ENCODE results near the gene SLIT3.

DNA sequence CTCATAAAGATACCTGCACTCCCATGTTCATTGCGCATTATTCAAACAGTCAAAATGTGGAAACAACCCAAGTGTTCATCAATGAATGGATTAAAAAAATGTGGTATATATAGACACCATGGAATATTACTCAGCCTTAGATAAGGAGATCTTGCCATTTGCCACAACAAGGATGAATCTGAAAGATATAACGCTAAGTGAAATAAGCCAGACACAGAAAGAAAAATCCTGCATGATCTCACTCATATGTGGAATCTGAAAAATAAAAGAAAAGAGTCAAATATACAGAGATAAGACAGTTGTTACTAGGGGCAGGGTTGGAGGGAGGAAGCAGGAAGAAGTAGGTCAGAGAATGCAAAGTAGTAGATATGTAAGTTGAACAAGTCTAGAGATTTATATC, 17.6 kb upstream of the SLIT3 start:
- TF ChIP-seq EZH2phosphoT487 (IDR thresholded peaks at IDR 0.05; ENCODE audit: low read depth, severe bottlenecking, unreplicated experiment) (no peak), EZH2 (IDR thresholded peaks at IDR 0.05; ENCODE audit: borderline replicate concordance) (no peak)
- TF ChIP-seq, protein P1, sequence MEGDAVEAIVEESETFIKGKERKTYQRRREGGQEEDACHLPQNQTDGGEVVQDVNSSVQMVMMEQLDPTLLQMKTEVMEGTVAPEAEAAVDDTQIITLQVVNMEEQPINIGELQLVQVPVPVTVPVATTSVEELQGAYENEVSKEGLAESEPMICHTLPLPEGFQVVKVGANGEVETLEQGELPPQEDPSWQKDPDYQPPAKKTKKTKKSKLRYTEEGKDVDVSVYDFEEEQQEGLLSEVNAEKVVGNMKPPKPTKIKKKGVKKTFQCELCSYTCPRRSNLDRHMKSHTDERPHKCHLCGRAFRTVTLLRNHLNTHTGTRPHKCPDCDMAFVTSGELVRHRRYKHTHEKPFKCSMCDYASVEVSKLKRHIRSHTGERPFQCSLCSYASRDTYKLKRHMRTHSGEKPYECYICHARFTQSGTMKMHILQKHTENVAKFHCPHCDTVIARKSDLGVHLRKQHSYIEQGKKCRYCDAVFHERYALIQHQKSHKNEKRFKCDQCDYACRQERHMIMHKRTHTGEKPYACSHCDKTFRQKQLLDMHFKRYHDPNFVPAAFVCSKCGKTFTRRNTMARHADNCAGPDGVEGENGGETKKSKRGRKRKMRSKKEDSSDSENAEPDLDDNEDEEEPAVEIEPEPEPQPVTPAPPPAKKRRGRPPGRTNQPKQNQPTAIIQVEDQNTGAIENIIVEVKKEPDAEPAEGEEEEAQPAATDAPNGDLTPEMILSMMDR (IDR thresholded peaks at IDR 0.05; ENCODE audit: poor library complexity), result no peak
